Panc1 (cell line): ENCODE measurements around the gene NSUN2. TPM values are rescaled to one million over a fixed set of nuclear protein-coding genes. Genes with fewer than 3 reads are reported as not detected.

Experiments
- ATAC-seq: fragments of 200-7000 bp; cut with Tn5 transposase; 2 replicates; pipeline ENCODE4 v1.9.1; 2020; ENCODE audit warnings: mild to moderate bottlenecking, moderate library complexity
- BruUV-seq: library from RNA; stranded (reverse); fragments of 400-500 nt; replicated peaks from 2 replicates; lab custom pipeline; 2021; lab: Mats Ljungman, UMichigan
- CTCF ChIA-PET: fragments of 300-600 bp; sonication (Branson Sonifier 250); formaldehyde crosslinking; loops from one replicate; lab custom pipeline; 2022; ENCODE audit warnings: antibody characterized with exemption; lab: Charles Lee
- POLR2A ChIA-PET: fragments of 300-600 bp; sonication (Branson Sonifier 250); formaldehyde crosslinking; loops from one replicate; lab custom pipeline; 2022; ENCODE audit warnings: antibody characterized with exemption; lab: Charles Lee
- DNase-seq: peaks from one replicate; pipeline ENCODE4 v3.0.0-alpha.2; 2010; ENCODE audit warnings: low read depth, low spot score
- H3K27ac ChIP-seq: 2 replicates; pipeline ENCODE4 v1.5.1; 2011; ENCODE audit warnings: mild to moderate bottlenecking, low read length, inconsistent platforms
- H3K27me3 ChIP-seq: fragments of 200-500 bp; sonication (Bioruptor generic); 2 replicates; pipeline ENCODE4 v1.6.0; 2014; ENCODE audit warnings: low read length, inconsistent platforms; ENCODE audit not compliant: control insufficient read depth, insufficient read depth
- H3K36me3 ChIP-seq: fragments of 200-500 bp; sonication (Bioruptor generic); 2 replicates; pipeline ENCODE4 v1.5.1; 2014; ENCODE audit warnings: inconsistent platforms, mild to moderate bottlenecking, low read length, moderate library complexity; ENCODE audit not compliant: control insufficient read depth, insufficient read depth
- H3K4me1 ChIP-seq: 2 replicates; pipeline ENCODE4 v1.5.1; 2011; ENCODE audit warnings: inconsistent platforms, mild to moderate bottlenecking, low read length, moderate library complexity; ENCODE audit not compliant: control insufficient read depth, insufficient read depth
- H3K4me3 ChIP-seq, 2 experiments: 2 replicates each; pipeline ENCODE4 v1.5.1; 2011 to 2012; ENCODE audit warnings: low read depth in 2 of 2, low read length in 2 of 2, mild to moderate bottlenecking in 2 of 2, inconsistent platforms in 1 of 2, moderate library complexity in 1 of 2
- H3K9me3 ChIP-seq: fragments of 200-500 bp; sonication (Bioruptor generic); 2 replicates; pipeline ENCODE4 v1.5.1; 2014; ENCODE audit warnings: low read depth, mild to moderate bottlenecking, inconsistent platforms, low read length, moderate library complexity; ENCODE audit not compliant: control insufficient read depth, insufficient read depth
- POLR2AphosphoS5 ChIP-seq: IDR thresholded peaks from 2 replicates; pipeline ENCODE4 v1.6.1; 2012; ENCODE audit warnings: mild to moderate bottlenecking, low read depth, low read length, moderate library complexity
- SIN3A ChIP-seq: IDR thresholded peaks from 2 replicates; pipeline ENCODE4 v1.6.1; 2012; ENCODE audit warnings: low read depth, mild to moderate bottlenecking, low read length, moderate library complexity, borderline replicate concordance; ENCODE audit not compliant: insufficient read depth
- TCF7L2 ChIP-seq: IDR thresholded peaks from 2 replicates; pipeline ENCODE4 v1.6.1; 2011; ENCODE audit warnings: mild to moderate bottlenecking, low read depth, low read length, inconsistent platforms
- in situ Hi-C: cut with HindIII; loops from 2 replicates; pipeline ENCODE4 v1.10.0; 2016; ENCODE audit warnings: low sequenced_read_pairs, low pct_unique_long_range_greater_than_20kb
- intact Hi-C: fragments of 100-400 bp; cut with micrococcal nuclease; formaldehyde crosslinking; loops from one replicate; pipeline ENCODE4 v1.10.0; 2022; ENCODE audit not compliant: unreplicated experiment
- total RNA-seq: library from RNA; stranded (reverse); gene quantifications from one replicate; pipeline ENCODE4 v1.2.1, GENCODE V29; 2021; ENCODE audit not compliant: unreplicated experiment
- TF ChIP-seq, protein P1 (sequence below), 2 experiments: IDR thresholded peaks; 2 replicates each; pipeline ENCODE4 v1.6.1; 2011 to 2012; ENCODE audit warnings: low read depth in 2 of 2, control low read depth in 1 of 2, low read length in 1 of 2, mild to moderate bottlenecking in 1 of 2, moderate library complexity in 1 of 2; ENCODE audit not compliant: insufficient read depth in 1 of 2
- TF ChIP-seq, protein P2 (sequence below): fragments of 450-650 bp; IDR thresholded peaks from 2 replicates; pipeline ENCODE4 v1.5.1; 2017; ENCODE audit warnings: mild to moderate bottlenecking

The NSUN2 gene
- total RNA-seq, 1 experiment from 2014 or later: 125 TPM

DNA sequence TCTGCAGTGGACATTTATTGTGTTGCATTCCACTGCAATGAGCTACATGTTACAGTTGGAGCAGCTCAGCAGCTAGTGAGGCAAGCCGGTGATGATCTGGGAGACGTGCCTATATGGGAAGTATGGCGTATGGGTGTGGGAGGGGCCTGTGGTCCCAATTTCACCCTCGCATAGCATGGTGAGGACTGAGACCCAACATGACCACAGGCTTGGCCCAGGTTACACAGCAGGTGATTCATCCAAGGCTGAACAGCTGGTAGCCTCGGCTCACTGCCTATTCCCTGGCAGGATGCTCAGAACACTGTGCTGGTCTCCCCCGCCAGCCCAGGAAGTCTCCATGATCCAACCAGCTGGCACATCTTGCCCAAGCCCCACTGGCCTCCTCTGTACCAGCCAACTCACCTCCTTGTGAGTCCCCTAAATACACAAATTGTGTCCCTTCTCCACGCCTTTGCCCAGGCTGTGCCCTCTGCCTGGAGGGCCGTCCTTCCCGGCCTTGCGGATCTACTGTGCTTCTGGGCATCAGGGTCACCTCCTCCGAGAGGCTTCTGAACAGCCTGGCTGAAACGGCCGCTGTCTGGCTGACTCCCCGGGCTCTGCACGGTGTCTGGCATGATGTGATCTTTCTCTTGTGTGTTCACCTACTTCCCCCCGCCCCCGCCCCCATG, 81.4 kb downstream of the NSUN2 start:
- no TSS peak for BruUV-seq
- in situ Hi-C loops: no loop called here
- DNase-seq: no peak
- intact Hi-C loops: no loop called here
- TF ChIP-seq POLR2AphosphoS5 (no peak), TCF7L2 (no peak), SIN3A (no peak)
- TF ChIP-seq, protein P1, sequence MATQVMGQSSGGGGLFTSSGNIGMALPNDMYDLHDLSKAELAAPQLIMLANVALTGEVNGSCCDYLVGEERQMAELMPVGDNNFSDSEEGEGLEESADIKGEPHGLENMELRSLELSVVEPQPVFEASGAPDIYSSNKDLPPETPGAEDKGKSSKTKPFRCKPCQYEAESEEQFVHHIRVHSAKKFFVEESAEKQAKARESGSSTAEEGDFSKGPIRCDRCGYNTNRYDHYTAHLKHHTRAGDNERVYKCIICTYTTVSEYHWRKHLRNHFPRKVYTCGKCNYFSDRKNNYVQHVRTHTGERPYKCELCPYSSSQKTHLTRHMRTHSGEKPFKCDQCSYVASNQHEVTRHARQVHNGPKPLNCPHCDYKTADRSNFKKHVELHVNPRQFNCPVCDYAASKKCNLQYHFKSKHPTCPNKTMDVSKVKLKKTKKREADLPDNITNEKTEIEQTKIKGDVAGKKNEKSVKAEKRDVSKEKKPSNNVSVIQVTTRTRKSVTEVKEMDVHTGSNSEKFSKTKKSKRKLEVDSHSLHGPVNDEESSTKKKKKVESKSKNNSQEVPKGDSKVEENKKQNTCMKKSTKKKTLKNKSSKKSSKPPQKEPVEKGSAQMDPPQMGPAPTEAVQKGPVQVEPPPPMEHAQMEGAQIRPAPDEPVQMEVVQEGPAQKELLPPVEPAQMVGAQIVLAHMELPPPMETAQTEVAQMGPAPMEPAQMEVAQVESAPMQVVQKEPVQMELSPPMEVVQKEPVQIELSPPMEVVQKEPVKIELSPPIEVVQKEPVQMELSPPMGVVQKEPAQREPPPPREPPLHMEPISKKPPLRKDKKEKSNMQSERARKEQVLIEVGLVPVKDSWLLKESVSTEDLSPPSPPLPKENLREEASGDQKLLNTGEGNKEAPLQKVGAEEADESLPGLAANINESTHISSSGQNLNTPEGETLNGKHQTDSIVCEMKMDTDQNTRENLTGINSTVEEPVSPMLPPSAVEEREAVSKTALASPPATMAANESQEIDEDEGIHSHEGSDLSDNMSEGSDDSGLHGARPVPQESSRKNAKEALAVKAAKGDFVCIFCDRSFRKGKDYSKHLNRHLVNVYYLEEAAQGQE (IDR thresholded peaks at IDR 0.05; ENCODE audit: insufficient read depth in 1 of 2, low read depth in 2 of 2, low read length in 1 of 2): no peak
- TF ChIP-seq, protein P2, sequence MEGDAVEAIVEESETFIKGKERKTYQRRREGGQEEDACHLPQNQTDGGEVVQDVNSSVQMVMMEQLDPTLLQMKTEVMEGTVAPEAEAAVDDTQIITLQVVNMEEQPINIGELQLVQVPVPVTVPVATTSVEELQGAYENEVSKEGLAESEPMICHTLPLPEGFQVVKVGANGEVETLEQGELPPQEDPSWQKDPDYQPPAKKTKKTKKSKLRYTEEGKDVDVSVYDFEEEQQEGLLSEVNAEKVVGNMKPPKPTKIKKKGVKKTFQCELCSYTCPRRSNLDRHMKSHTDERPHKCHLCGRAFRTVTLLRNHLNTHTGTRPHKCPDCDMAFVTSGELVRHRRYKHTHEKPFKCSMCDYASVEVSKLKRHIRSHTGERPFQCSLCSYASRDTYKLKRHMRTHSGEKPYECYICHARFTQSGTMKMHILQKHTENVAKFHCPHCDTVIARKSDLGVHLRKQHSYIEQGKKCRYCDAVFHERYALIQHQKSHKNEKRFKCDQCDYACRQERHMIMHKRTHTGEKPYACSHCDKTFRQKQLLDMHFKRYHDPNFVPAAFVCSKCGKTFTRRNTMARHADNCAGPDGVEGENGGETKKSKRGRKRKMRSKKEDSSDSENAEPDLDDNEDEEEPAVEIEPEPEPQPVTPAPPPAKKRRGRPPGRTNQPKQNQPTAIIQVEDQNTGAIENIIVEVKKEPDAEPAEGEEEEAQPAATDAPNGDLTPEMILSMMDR: no peak
- no peak for ATAC-seq
- Histone ChIP-seq H3K4me1 (no peaks in the 10 kb centered on the region), H3K4me3 (no peak overlapping the region), H3K9me3 (no peaks in the 10 kb centered on the region), H3K36me3 (no peaks in the 10 kb centered on the region), H3K27ac (no peak overlapping the region), H3K27me3 (no peaks in the 10 kb centered on the region)
- ChIA-PET POLR2A (no interaction called here), CTCF (no interaction called here)

DNA sequence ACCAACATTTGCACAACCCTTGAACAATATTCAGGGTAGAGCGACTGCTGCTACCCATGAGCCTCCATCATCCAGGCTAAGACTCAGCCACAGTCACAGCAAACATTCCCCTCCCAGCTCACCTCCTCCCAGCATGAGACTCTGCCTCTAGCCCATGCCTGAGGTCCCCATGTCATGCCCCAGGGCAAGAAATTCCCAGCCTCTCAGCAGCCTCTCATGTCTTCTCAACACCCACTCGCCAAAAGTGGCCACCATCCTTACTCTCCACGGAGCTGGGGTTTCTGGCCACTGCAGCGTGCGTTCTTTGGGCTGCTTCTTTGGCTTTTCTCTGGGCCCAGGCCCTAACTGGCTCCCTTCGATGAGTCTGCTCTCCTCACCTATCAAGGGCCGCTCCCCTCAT, 82.2 kb downstream of the NSUN2 start:
- BruUV-seq: no TSS peak
- ATAC-seq: no peak
- H3K36me3 ChIP-seq: no peaks in the 10 kb centered on the region
- no peak overlapping the region for H3K27ac ChIP-seq
- ChIA-PET POLR2A (no interaction called here), CTCF (no interaction called here)
- intact Hi-C loops (no loop called here), in situ Hi-C loops (no loop called here)
- TF ChIP-seq SIN3A (no peak), POLR2AphosphoS5 (no peak), TCF7L2 (no peak)
- TF ChIP-seq, protein P1 (IDR thresholded peaks at IDR 0.05; ENCODE audit: insufficient read depth in 1 of 2, low read depth in 2 of 2, low read length in 1 of 2): no peak
- TF ChIP-seq, protein P2: no peak
- H3K27me3 ChIP-seq: no peaks in the 10 kb centered on the region
- DNase-seq: no peak
- H3K9me3 ChIP-seq: no peaks in the 10 kb centered on the region
- no peak overlapping the region for H3K4me3 ChIP-seq
- H3K4me1 ChIP-seq: no peaks in the 10 kb centered on the region
